RWPE1 (cell line): ENCODE measurements around the gene THADA.

Source experiments
- CTCF ChIA-PET: fragments of 350-600 bp; sonication (Branson Sonifier 250); formaldehyde crosslinking; extraction: SDS; loops from one replicate; lab custom pipeline; 2021; lab: Yijun Ruan, JAX
- POLR2A ChIA-PET: fragments of 400-600 bp; formaldehyde crosslinking; extraction: SDS; loops from one replicate; lab custom pipeline; 2020; ENCODE audit warnings: antibody characterized with exemption; ENCODE audit not compliant: low non-redundant PET; lab: Yijun Ruan, JAX
- DNase-seq: peaks from one replicate; pipeline ENCODE4 v3.0.0; 2012; ENCODE audit warnings: low spot score
- H3K27ac ChIP-seq: fragments of 450-650 bp; 2 replicates; pipeline ENCODE4 v1.5.1; 2017
- CTCF ChIP-seq: fragments of 450-650 bp; conservative IDR thresholded peaks from 2 replicates; pipeline ENCODE4 v1.5.1; 2017; ENCODE audit warnings: low read depth, mild to moderate bottlenecking

The THADA gene

DNA sequence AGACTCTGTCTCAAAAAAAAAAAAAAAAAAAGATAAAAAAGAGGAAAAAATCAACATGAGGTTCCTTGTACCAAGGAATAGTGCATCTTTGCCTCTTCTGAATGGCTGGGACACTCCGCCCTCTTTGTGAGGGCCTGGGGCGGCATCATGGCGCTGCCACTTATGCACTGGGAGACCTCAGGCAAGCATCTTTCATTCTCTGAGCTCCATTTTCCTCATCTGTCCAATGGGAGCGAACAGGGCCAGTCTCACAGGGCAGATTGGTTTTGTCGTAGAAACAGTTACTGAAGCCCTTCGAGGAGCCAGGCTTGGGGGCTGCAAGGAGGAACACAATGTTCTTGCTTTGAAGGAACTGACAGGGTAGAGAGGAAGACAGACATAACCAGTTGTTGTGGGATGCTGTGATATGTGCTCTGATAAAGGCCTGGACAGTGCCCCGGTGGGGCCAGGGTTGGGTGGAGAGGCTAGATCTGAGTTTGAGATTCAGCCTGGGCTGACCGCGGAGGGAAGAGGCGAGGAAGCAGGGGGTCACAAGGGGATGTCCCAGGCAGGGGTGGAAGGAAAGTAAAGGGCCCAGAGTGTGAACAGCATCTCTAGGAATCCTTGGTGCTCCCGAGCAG is 383.5 kb downstream of the THADA start:
- ChIA-PET POLR2A (no interaction called here), CTCF (no interaction called here)
- peak overlapping the region; percentile 35; the same call in 1 of the 2 replicates for H3K27ac ChIP-seq
- no peak for TF ChIP-seq CTCF
- DNase-seq: no peak

- ChIA-PET POLR2A (no interaction called here), CTCF (no interaction called here)
- no peak for DNase-seq
- H3K27ac ChIP-seq: peak overlapping the region; percentile 40
- TF ChIP-seq CTCF: no peak
These were observed 385.2 kb downstream of the THADA start for GRCh38 chr2:43210467-43211303.

DNA sequence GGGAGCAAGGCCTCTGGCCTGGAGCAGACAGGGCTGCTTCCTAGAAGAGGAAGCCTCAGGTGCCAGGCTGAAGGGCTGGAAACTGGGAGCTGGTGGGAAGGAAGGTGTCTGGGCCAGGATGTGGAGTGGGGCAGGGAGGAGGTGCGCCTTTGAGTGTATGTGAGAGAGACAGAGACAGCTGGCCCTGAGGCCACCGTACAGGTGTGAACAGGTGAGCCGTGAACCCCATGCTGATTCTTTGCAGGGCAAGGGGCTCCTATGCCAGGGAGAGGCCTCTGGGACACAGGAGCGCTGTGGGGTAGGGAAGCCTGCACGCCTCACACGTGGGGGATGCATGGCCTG is 385.7 kb downstream of the THADA start:
- ChIA-PET POLR2A (no interaction called here), CTCF (no interaction called here)
- DNase-seq: no peak
- H3K27ac ChIP-seq: peak overlapping the region; percentile 40
- TF ChIP-seq CTCF: no peak

- H3K27ac ChIP-seq: peak overlapping the region; percentile 40; the same call in 1 of the 2 replicates
- ChIA-PET POLR2A (no interaction called here), CTCF (no interaction called here)
- no peak for TF ChIP-seq CTCF
- DNase-seq: no peak
These were observed 386.6 kb downstream of the THADA start for GRCh38 chr2:43209204-43209717.

- CTCF ChIA-PET: no interaction called here
- DNase-seq: no peak
- no peak overlapping the region for H3K27ac ChIP-seq
- POLR2A ChIA-PET: no interaction called here
- no peak for TF ChIP-seq CTCF
These were observed 388.1 kb downstream of the THADA start for GRCh38 chr2:43207553-43208300.

DNA sequence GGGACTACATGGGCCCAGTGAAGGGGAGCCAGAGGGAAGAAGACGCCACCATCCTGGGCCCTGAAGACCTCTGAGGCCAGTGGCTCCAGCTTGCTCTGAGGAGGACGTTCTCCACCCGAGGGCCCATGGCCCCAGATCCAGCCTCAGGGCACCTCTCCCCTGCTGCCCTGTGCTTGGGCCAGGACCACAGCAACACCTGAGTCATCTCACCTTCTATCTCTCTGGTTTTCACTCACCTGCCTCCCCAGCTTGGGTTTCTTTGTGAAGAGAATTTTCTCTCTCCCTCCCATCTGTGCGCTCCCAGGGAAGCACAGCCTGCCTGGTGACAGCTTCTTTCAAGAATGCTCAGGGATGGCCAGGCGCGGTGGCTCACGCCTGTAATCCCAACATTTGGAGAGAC is 389.2 kb downstream of the THADA start:
- no peak overlapping the region for H3K27ac ChIP-seq
- ChIA-PET POLR2A (interaction anchor here (0.5 kb wide), 1 partner anchor 41 kb away, joined by 3 read pairs; no protein-coding TSS in a partner anchor), CTCF (no interaction called here)
- DNase-seq: no peak
- TF ChIP-seq CTCF: no peak
